OCI-M2 (cell line): ENCODE measurements around the gene RBM38.

ENCODE experiments used
- DNase-seq: peaks from one replicate; lab custom pipeline; 2025; ENCODE audit not compliant: unreplicated experiment; lab: John Stamatoyannopoulos, UW

The RBM38 gene

DNA sequence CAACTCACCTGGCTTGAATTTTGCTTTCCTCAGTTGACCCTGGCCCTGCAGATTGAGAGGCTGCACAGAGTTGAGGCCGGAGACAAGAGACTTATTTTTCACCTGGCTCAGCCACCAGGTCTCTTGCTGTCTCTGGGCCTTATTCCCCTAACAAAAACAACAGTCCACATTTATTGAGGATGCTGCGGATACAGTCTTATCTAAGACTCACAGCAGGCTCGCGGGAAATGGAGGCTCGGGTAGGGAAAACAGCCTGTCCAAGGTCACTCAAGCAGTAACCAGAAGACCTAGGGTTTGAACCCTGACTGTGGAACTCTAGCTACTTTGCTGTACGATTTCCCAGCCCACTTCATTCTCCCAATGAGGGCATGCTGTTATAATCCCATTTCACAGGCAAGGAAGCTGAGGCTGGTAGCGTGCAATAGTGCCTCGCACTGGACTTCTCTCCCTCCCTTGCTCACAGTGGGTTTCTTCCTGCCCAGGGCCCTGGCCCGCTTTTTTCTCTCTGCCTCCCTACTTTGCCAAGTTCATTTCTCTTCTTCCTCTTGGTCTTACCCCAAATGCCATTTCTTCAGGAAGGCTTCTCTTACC is 57.7 kb downstream of the RBM38 start:
- DNase-seq: no peak

DNA sequence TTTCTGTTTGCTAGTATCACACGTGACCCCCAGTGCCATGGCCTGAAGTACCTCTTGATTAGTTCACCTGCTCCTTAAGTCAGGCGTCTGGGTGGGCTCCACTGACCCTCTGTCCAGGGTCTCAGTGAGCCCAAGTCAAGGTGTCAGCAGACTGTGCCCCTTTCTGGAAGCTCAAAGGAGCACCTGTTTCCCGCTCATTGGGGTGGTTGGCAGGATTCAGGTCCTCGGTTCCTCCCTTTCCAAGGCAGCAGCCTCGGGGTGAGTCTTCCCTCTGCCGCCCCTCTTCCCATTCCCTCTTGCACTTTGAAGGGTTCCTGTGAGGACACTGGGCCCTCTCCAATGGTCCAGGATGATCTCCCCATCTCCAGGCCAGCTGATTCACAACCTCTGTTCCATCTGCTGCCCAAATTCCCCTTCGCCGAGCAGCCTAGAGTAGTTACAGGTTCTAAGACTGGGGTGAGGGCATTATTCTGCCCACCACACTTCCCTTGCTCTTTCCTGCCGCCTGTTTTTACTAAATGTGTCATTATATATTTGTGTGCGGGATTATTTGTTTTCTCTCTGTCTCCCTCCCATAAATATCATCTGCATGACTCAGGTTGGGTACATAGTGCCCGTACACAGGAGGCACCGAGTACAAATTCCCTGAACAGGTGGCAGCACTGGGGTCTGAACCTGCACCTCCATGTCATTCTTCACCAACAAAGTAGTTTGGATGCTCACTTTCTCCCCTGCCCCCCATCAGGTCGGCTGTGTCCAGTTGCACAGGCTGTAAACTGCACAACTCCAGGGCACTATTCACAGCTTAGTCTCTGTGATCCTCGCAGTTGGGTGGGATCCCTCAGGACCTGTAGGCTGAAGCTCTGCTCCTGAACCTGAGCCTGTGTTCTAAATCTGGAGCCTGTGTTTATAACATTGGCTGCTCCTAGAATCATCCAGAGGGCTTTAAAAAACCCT is 58.5 kb downstream of the RBM38 start:
- DNase-seq: no peak

DNA sequence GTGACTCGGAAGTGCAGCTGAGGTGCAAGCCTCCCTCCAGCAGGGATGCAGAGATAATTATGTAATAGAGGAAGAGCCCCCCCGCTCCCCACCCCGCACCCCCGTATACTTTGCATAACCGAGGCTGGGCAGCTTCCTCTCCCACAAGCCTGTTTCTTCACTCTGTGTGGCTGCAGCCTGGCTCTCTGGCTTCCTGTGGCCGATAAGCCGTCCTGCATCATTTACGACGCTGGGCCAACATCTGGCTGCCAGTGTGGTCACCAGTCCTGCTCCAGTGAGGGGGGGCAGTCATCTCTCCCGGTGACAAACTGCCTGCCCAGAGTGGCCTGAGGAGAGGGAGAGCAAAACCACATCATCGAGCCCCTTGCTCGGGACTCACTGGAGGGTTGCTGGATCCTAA is 59.2 kb downstream of the RBM38 start:
- DNase-seq: peak; percentile 68

DNA sequence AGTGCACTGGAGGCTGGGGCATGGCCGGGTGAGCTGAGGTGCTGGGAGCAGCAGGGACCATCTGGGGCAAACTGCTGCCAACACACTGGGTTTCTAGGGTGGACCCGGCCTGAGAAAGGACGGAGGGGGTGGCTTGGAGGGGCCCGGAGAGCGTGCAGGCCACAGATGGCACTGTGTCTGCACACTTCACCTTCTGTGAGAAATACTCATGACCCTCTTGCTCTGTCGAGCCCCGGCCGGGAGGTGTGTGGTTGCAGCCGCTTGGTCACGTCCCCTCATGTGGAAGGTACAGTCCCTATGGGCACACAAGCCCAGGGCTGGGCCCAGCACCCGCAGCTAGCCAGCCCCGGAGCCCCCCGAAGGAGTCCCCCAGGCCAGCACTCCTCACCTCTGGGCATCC is 59.7 kb downstream of the RBM38 start:
- DNase-seq: no peak

DNA sequence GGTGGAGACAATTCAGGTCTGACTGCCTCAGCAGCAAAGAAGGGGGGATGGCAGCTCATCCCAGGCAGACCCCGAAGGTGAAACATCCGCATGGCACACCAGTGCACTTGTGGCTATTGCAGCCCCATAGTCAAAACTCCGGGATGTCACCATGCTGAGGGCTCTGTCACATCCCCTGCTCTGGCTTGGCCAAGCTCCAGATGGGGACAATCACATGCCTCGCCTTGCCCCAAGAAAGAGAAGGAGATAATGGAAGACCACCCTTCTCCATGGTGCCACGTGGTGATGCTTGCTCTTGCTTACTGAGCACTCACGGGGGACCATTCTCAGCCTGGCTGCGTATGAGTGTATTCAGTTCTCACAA is 60.2 kb downstream of the RBM38 start:
- no peak for DNase-seq

- DNase-seq: peak; percentile 52
Observed at GRCh38 chr20:57451795-57452661, 60.8 kb downstream of the RBM38 start.

DNA sequence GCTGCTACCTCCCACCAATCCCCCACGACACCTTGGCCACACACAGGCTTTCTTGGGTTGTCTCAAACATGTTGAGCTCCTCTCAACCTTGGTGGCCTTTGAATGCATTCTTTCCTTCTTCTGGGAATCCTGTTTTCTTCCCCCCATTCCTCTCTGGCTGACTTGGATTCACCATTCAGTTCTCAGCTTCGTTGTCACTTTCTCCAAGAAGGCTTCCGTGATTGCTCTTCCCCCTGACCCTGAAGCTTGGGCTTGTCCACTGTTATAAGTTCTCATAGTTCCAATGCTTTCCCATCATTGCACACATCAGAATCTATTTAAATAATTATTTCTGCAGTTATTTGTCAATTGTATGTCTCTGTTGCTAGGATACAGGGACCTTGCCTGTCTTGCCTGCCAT is 64.2 kb downstream of the RBM38 start:
- no peak for DNase-seq

- no peak for DNase-seq
Observed at GRCh38 chr20:57456116-57456515, 64.9 kb downstream of the RBM38 start.

- DNase-seq: no peak
Observed at GRCh38 chr20:57457243-57458095, 66.3 kb downstream of the RBM38 start.

DNA sequence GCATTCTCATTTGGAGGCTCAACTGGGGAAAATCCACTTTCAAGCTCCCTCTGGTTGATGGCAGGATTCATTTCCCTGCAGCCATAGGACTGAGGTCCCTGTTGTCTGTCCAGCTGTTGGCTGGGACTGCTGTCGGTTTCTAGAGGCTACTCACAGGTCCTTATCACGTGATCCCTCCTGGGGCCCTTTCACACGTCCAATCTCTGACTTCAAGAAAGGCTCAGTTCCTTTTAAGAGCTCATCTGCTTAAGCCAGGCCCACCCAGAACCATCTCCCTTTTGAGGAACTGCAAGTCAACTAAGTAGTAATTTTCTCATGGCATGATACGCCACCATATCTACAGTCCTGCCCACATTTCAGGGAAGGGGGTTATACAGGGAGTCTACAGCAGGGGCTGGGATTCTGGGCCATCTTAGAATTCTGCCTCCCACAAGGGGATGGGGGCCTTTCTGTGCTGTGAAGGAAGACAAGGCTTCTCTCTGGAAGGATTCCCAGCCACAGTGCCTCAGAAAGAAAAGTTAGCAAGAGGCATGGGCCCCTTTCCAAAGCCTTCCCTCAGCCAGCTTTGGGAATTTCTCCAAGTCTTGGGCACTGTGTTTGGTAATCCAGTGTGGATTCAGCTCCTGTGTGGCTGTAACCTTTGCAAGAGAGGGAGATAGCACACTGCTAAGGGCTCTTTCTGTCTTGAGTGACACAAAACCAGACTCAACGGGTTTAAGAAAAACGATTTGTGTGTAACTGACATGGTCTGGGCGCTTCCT is 67.4 kb downstream of the RBM38 start:
- no peak for DNase-seq
